Ascending aorta (tissue), 2 donors: ENCODE results near the gene EDIL3. TPM values are rescaled to one million over a fixed set of nuclear protein-coding genes. Genes with fewer than 3 reads are reported as not detected.
A peak's percentile ranks its signal among the peaks of the same experiment; 100 is the strongest.

Source experiments
- DNase-seq, 2 donors: peaks; one replicate each; pipeline ENCODE4 v3.0.0-alpha.2; 2019; ENCODE audit warnings: low spot score in 2 of 2
- H3K27ac ChIP-seq, 2 donors: fragments of 200-600 bp; sonication (generic); one replicate each; pipeline ENCODE4 v1.5.1; 2016 to 2017; ENCODE audit warnings: mild to moderate bottlenecking in 1 of 2
- H3K27me3 ChIP-seq: fragments of 200-600 bp; sonication (generic); one replicate; pipeline ENCODE4 v1.5.1; 2017
- H3K36me3 ChIP-seq, 2 donors: fragments of 200-600 bp; sonication (generic); one replicate each; pipeline ENCODE4 v1.5.1; 2016
- H3K4me1 ChIP-seq, 2 donors: fragments of 200-600 bp; sonication (generic); one replicate each; pipeline ENCODE4 v1.5.1; 2016 to 2017; ENCODE audit warnings: mild to moderate bottlenecking in 1 of 2
- H3K4me3 ChIP-seq, 2 donors: fragments of 200-600 bp; sonication (generic); one replicate each; pipeline ENCODE4 v1.5.1; 2016 to 2017; ENCODE audit warnings: mild to moderate bottlenecking in 1 of 2
- H3K9me3 ChIP-seq, 2 donors: fragments of 200-600 bp; sonication (generic); one replicate each; pipeline ENCODE4 v1.5.1; 2016
- CTCF ChIP-seq, 3 experiments: fragments of 200-600 bp in 2 of 3; fragments of 450-650 bp in 1 of 3; sonication (generic) in 2 of 3; IDR thresholded peaks; one replicate each; pipeline ENCODE4 v1.5.1; 2016 to 2019; ENCODE audit warnings: antibody characterized with exemption in 3 of 3, mild to moderate bottlenecking in 1 of 3, moderate library complexity in 1 of 3
- intact Hi-C: fragments of 100-400 bp; cut with DNase I; formaldehyde crosslinking; loops from one replicate; pipeline ENCODE4 v1.15.1; 2023
- total RNA-seq: library from RNA; depleted of rRNA; stranded (reverse); fragments of >200 nt; gene quantifications from one replicate; pipeline ENCODE4 v1.1.0, GENCODE V29; 2016

EDIL3 gene
- total RNA-seq, 1 donor from 2014 or later = 68.1 TPM

- peaks cover 0 to 12% of the 10 kb centered on the region in 2 donors for H3K4me1 ChIP-seq
- no peaks in the 10 kb centered on the region for H3K36me3 ChIP-seq
- no peak for DNase-seq
- no peak overlapping the region for H3K4me3 ChIP-seq
- TF ChIP-seq CTCF (IDR thresholded peaks at IDR 0.05) = no peak
- no peaks in the 10 kb centered on the region for H3K9me3 ChIP-seq
- no peaks in the 10 kb centered on the region for H3K27me3 ChIP-seq
- intact Hi-C loops = no loop called here
- H3K27ac ChIP-seq = no peak overlapping the region
Measured at GRCh38 chr5:84292788-84293653, 91.7 kb downstream of the EDIL3 start.

- H3K36me3 ChIP-seq = no peaks in the 10 kb centered on the region
- H3K4me3 ChIP-seq = no peak overlapping the region
- no peak overlapping the region for H3K27ac ChIP-seq
- no peaks in the 10 kb centered on the region for H3K27me3 ChIP-seq
- H3K9me3 ChIP-seq = no peaks in the 10 kb centered on the region
- intact Hi-C loops = no loop called here
- no peak for TF ChIP-seq CTCF (IDR thresholded peaks at IDR 0.05)
- DNase-seq = no peak
- H3K4me1 ChIP-seq = peaks cover 0 to 12% of the 10 kb centered on the region in 2 donors
Measured at GRCh38 chr5:84292000-84292642, 92.6 kb downstream of the EDIL3 start.

- no peaks in the 10 kb centered on the region for H3K27me3 ChIP-seq
- intact Hi-C loops = loop anchor here (1.0 kb wide), 1 partner anchor 93 kb away; no protein-coding TSS in a partner anchor
- peak overlapping the region; percentile 12 to 55 for H3K27ac ChIP-seq
- H3K4me3 ChIP-seq = peak overlapping the region in 1 of 2 donors; percentile 0
- H3K4me1 ChIP-seq = peaks cover 0 to 16% of the 10 kb centered on the region in 2 donors
- no peaks in the 10 kb centered on the region for H3K36me3 ChIP-seq
- H3K9me3 ChIP-seq = no peaks in the 10 kb centered on the region
- no peak for TF ChIP-seq CTCF (IDR thresholded peaks at IDR 0.05)
- no peak for DNase-seq
Measured at GRCh38 chr5:84290673-84291072, 94.0 kb downstream of the EDIL3 start.

GRCh38 chr5:84290161-84290560, 94.5 kb downstream of the EDIL3 start:
- TF ChIP-seq CTCF (IDR thresholded peaks at IDR 0.05) = no peak
- peaks cover 0 to 17% of the 10 kb centered on the region in 2 donors for H3K4me1 ChIP-seq
- H3K27ac ChIP-seq = peak overlapping the region; percentile 31 to 55
- H3K4me3 ChIP-seq = peak overlapping the region in 1 of 2 donors; percentile 0
- intact Hi-C loops = loop anchor here (1.0 kb wide), 1 partner anchor 93 kb away; no protein-coding TSS in a partner anchor
- H3K36me3 ChIP-seq = no peaks in the 10 kb centered on the region
- no peaks in the 10 kb centered on the region for H3K9me3 ChIP-seq
- H3K27me3 ChIP-seq = no peaks in the 10 kb centered on the region
- DNase-seq = no peak

- intact Hi-C loops = no loop called here
- peaks cover 0 to 17% of the 10 kb centered on the region in 2 donors for H3K4me1 ChIP-seq
- H3K27ac ChIP-seq = no peak overlapping the region
- no peaks in the 10 kb centered on the region for H3K36me3 ChIP-seq
- H3K27me3 ChIP-seq = no peaks in the 10 kb centered on the region
- DNase-seq = no peak
- no peak for TF ChIP-seq CTCF (IDR thresholded peaks at IDR 0.05)
- H3K4me3 ChIP-seq = no peak overlapping the region
- no peaks in the 10 kb centered on the region for H3K9me3 ChIP-seq
Measured at GRCh38 chr5:84287951-84288350, 96.7 kb downstream of the EDIL3 start.
